Activated CD4-positive, alpha-beta T cell treated with anti-CD3 and anti-CD28 coated beads for 24 hours (primary cell): ENCODE results near the gene TSPAN12.
"Not testable (repeated sequence)": the region's sequence is repeated elsewhere in the genome, so short reads cannot be mapped to it uniquely, and the experiment has no call there.

ENCODE experiments used
- DNase-seq, 2 donors: peaks; one replicate each; pipeline ENCODE4 v3.0.0-alpha.2; 2020; ENCODE audit warnings: low read depth in 2 of 2

Gene TSPAN12

DNA sequence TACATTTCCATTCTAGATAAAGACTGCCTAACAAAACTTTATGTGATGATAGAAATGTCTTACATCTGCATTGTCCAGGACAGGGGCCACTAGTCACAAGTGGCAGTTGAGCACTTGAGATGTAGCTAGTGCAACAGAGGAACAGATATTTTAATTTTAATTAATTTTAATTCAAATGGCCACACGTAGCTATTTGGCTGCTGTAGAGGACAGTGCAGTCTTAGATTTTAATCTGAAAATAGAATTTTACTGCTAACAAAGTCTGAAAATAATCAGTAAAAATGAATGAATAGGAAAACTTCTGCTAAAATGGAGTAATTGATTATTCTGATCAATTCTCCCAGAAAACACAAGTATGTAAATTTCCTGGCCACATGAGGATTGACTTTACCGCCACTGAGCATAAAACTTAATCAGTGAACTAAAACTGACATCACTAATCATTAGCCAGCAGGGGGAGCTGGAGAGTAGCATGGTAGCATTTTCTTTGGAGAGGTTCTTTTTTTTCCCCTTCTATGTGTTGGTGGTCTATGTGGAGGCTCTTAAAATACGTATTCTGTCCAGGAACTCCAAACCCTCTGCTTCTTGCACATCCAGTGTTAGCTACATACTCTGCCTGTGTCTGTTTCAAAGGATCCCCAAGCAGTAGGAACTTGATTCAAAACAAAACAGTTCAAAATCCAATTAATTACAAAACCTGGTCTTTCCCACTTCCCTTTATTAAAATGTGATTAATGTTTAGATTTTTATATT, 52.1 kb downstream of the TSPAN12 start:
- DNase-seq = peak; percentile 3 to 23

DNA sequence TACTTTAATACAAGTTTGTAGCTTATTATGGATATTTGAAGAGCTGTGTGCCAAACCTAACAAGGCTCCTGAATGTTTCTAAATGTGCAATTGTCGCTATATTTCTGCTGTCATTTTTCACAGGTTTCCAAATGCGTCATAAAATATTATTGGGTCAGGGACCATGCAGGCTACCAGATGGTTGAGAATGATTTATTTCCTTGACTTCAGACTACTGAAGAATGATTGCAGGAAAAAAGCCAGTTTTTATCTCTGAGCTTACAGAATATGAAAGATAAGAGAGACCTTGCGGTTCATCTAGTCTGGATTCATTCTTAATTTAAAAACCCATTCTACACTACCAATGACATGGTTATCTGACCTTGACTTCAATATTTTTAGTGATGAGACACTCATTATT, 55.2 kb downstream of the TSPAN12 start:
- DNase-seq = no peak

DNA sequence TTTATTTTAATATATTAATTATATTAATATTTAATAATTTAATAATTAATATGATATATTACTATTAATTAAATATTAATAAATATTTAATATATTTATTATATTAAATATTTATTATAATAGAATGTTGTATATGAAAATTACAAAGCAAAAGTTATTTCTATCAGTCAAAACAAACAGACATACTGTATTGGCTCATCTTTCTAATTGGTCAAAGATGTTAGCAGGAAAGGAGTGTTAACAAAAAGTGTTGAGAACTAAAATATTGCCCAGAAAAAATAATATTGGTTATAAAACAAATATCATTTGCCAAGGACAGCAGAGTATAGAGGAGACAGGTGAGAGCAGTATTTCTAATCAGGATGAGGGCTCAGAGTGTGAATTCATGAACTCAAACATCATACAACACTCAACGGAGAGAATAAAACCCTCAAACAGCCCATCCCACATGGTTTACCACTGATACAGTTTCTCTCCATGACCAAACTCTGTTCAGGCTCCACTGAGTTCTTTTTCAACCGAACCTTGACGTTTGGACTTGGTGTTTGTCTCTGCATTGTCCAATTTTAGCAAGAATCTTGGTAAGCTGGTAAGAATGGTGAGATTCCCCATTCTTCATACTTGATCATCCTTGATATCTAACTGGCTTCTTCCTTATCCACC, 58.0 kb downstream of the TSPAN12 start:
- DNase-seq = no peak

DNA sequence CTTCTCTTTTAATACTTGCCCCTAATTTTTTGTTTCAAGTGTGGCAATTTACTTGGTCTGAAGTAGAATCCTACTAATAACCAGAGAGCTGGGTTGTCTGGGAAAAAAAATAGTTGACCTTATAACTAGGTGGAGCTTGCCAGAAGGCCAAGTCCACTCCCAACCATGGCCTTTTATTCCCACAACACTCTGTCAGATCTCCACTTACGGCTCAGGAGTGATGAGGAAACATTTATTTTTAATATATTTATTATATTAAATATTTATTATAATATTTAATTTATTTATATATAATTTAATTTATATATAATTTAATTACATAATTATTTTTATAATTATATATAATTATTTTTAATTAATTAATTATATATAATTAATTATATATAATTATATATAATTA, 58.8 kb downstream of the TSPAN12 start:
- no peak for DNase-seq

DNA sequence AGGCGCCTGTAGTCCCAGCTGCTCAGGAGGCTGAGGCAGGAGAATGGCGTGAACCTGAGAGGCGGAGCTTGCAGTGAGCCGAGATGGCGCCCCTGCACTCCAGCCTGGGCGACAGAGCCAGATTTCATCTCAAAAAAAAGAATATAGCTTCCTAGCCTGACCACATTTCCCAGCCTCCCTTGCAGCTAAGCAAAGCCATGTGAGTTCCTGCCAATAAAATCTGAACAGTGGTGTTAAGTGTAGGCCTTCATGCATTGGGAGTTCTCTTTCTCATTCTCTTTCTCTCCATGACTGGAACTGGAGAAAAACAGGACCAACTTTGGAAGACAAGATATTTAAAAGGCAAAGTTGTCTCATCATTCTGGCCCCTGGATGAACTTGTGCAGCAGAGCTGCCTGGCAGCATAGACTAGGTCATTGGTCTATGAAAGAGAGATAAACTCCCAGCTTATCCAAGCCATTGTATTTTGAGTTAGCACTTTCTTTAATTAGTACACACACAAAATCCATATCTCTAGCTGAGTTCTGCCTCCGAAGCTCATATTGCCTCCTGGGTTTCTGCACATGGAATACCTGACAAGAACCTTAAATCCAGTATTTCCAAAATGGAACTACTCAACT, 60.8 kb downstream of the TSPAN12 start:
- DNase-seq = no peak

DNA sequence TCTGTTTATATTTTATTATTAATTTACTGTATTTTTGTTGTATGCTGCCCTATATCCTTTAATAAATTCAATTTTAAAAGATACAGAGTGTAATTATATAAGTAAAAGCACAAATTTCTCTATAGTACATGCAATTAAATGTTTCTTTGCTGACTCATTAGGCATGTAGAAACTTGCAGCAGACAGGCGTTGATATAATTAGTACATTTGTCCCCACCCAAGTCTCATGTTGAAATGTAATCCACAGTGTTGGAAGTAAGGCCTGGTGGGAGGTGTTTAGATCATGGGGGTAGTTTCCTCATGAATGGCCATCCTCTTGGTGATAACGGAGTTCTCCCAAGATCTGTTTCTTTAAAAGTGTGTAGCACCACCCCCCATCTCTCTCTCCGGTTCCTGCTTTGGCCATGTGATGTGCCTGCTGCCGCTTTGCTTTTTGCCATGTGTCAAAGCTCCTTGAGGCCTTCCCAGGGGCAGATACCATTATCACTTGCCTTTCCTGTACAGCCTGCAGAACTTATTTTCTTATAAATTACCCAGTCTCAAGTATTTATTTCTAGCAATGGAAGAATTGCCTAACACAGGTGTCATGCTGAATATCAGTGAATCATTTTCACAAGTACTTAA, 63.7 kb downstream of the TSPAN12 start:
- no peak for DNase-seq

DNA sequence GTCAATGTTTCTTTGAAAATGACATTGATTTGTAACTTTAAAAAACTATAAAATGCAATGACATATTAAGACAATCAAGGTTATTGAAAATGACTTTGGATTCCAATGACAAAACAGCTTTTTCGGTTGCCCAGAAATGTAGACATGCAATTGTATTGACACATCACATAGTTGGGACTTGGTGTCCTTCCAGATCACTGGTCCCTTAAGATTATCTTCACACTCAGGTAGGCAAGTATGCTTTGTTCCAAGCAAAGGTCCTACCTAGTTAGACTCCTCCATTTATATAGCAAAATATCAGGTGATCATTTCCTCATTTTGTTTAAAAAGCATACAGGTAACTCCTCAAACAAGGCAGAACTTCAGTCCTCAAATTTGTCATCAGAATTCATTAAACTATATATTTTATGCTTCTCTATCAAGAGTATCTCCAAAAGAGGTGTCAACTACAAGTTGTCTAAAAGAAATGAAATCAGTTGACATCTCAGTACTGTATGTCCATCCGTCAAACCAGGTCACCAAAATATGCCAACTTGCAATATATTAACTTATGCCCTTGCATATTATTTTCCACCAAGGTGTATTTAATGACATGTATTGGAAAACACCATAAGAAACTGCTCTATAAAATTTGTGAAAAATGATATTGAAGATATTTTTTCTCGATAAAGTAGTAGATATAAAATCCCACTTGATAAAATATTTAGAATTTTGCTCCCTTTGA, 64.6 kb downstream of the TSPAN12 start:
- DNase-seq = no peak

DNA sequence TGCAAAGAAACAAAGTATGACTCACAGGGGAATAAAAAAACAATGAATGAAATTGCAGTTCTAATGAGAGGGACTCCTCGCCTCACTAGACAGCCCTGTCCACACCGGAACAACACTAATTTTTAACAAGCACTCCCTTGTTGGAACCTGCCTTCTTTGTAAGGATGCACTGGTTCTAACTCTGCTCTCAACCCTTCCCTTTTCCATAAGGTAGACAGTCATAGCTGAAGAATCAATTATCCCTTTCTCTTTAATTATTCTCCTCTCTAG, 65.1 kb downstream of the TSPAN12 start:
- no peak for DNase-seq

DNA sequence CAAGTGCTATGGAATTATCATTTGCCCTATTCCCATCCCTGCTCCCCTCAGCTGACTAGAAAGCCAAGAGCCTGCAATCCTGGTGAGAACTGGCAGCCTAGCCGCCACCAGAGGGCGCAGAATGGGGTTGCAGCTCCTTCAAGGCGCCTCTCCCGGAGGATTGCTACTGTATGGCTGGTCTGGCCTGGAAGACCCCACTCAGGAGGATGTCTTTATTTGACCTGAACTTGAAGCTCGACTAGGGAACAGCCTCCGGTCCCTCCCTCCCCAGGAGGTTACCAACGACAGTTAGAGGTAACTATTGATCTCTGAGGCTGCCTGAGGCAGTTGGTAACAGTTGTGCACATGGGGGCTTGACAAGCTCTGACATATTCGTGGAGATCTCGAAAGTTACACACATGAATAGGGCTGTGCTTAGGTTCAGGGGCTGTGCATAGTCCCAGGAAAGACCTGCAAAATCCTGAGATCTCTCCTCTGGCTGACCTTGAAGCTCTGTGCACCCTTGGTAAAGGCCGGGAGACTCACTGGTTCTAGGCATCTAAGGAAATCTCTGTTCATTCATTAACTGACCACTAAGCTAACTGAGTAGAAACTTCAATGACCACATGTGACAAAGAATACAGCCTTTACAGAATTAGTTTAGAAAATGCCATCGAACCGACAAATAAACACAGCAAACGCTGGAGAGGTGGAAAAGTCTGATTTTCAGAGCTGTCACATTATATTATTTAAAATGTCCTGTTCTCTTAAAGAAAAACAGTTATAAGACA, 65.7 kb downstream of the TSPAN12 start:
- DNase-seq = peak; percentile 45 to 53

DNA sequence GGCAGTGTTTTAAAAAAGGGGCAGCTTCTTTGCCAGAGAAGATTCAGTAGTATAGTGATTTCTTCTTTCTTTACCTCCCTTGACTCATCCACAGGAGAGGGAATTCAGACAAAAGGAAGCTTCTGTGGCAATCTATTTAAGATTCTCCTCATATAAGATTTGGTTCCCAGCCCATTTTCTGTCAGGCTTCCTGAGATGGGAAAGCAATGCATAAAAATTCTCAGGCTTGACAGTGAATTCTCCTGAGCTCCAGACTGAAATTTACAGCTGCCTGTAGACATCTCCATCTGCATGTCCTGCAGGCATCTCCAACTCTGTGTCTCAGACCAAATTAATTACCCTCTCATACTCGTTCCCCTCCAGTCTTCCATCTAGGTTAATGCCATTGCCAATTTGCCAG, 72.8 kb downstream of the TSPAN12 start:
- DNase-seq = no peak

DNA sequence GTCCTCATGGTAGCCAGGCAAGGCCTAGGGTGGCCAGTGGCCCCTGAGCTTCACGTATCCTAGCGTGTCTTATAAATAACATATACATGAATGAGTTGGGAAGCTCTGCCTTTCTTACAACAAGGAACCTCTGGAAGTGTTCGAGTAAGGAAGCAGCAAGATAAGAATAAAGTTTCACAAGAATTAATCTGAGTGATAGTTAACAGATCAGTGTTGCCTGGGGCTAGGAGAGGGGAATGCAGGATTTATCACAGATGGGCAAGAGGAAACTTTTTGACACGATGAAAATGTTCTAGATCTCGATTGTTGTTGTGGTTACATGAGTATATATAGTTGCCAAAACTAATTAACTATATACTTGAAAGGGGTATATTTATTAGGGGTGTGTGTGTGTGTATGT, 74.2 kb downstream of the TSPAN12 start:
- DNase-seq = no peak

DNA sequence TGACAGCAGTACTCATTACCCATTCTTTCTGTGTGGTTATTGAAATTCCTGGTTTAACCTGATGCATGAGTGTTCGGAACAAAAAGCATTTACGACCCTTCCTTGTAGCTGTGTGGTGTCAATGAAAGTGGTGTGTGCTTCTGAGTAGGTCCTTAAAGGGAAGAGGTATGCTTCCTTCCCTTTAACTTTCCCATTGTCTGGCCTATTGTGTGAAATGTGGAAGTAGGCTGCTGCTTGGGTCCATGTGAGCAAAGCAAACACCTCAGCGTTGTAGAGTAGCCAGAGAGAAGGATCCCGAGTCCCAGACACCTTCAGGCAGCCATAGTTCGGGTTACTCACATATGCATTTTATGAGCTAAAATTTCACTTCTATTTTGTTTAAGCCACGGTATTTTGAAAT, 74.7 kb downstream of the TSPAN12 start:
- no peak for DNase-seq

DNA sequence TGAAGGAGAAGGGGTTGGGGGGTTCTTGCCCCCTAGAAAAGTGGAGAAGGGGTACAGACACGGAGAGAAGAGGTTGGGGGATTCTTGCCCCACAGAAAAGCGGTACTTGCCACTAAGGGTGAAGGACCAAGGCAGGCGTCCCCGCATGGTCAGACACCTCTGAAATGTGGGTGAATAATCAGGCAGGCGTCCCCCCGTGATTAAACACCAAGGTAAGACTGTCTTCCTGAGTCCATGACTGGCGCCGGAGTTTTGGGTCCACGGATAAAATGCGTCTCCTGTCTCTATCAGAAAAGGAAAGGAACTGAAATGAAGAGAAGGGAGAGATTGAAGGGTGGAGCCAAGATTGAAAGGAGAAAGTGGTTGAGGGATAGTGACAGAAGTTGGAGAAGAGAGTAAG, 76.0 kb downstream of the TSPAN12 start:
- DNase-seq = not testable (repeated sequence)

DNA sequence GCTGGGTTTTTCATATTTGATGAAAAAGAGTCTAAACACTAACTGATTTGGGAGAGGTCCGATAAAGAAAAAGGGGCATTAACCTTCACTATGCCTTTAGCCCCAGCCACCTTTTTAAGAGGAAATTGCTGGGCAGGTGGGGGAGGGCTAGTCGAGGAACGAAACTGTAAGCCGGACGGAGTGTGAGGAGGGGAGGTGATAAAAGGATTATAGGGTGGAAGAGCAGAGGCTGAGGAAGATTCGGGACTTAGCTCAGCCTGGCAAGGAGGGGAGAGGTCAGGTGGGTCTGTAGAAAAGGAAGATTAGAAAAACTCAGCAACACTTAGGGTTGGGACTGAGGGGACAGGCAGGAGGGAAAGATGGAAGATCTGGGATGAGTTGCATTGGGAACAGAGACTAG, 77.0 kb downstream of the TSPAN12 start:
- DNase-seq = no peak

DNA sequence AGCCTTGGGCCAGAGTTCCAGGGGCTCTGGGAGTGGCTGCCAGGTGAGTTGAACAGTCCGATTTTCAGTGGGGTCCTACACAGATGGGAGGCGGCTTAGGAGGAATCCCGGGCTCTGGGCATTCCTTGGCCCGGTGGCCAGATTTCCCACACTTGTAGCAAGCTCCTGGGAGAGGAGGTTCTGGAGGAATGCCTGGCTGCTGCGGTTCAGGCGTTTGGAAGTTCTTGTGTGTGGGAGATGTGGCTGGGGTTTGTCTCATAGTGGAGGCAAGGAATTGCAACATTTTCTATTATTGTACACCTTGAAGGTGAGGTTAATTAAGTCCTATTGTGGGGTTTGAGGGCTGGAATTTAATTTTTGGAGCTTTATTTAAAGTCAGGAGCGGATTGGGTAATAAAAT, 77.5 kb downstream of the TSPAN12 start:
- not testable (repeated sequence) for DNase-seq

DNA sequence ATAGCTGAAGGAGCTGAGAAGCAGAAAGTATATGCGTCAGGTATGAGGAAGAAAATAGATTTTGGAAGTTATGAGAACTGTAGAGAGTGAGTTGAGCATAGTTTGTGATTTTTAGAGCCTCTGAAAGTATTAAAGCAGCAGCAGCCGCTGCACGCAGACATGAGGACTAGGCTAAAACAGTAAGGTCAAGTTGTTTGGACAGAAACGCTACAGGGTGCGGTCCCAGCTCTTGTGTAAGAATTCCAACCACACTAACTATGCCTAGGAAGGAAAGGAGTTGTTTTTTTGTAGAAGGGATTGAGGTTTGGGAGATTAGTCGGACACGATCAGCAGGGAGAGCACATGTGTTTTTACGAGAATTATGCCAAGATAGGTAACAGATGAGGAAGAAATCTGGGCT, 78.9 kb downstream of the TSPAN12 start:
- not testable (repeated sequence) for DNase-seq

DNA sequence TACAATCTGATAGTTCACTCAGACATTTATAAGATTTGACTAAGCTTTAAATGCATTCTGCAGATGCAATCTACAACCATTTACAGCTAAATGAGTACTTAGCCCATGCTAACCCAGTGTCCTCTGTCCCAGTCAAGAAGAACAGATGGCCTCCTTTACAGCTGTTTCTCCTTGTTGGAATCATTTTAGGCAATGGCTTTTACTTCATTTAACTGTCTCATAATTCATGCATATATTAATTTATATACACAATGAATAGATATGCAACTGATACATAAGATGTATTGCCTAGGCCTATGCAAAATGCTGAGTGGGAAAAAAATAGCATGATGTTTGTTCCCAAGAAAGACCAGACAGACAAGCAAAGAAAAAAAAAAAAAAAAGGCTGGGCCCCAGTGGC, 82.2 kb downstream of the TSPAN12 start:
- DNase-seq = no peak

DNA sequence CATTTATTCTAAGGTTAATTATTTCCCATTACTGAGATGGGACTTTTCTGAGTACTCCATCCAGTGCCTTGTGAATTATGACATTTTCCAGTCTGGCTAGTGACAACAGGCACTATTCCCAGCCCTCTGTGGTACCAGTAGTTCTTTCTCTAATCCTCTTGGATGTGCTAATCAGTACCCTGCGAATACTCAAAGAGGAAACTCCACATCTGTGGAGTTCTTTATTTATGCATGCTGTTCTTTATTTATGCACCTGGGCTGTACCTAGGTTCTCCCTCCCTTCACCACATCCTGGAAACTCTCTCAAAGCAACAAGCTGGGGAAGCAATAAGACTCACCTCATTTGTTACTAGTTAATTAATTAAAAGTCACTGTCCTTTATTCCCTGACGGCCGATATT, 83.5 kb downstream of the TSPAN12 start:
- DNase-seq = no peak

DNA sequence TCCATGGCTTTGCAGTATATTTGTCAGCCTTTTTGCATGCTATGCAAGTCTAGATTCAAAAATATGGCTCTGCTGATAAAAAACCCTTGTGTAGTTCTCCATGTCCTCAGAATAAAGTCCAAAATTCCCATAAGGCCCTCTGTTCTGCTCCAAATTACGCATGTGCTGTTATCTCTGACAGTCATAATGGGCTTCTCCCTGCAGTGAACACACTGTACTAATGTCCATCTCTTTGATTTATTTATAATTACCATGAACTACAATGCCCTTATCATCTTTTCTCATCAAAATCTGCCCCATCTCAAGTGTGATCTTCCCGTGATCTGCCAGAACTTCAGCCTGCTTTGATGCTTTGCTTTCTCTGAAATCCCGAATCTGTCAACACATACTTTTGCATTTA, 87.7 kb downstream of the TSPAN12 start:
- no peak for DNase-seq

DNA sequence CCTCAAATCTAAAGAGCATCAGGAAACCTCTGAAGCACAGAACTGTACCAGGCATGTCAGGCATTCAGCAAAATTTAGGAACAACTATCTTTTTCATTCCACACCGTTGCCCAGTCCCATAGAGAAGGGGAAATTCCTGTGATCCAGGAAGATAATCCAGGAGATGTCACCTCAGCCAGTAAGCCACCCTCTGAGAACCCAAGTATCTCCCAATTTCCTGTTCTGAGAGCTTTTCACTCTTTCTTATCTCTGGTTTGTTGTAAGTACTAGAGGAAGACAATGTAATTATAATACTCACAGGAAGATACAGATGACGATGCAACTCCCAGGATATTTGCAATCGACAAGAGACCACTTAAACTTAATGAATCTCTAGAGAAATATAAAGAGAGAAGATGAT, 97.1 kb downstream of the TSPAN12 start:
- no peak for DNase-seq

DNA sequence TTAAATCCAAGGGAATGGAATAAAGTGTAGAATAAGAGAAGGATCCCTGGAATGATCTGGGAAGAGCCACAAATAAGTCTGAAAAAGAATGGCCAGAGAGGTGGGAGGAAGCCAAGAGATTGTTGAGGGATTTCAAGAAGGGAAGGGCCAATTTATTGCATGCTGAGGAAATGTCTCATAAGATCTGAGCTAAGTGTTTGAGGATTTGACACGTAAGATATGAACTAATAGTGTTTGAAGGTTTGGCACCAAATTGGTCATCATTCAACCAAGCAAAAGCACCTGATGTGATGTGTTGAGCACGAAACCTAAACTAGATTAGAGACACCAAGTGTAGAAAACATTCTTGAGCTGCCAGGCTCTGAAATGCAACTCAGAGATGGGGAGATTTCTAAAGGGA, 97.9 kb downstream of the TSPAN12 start:
- no peak for DNase-seq

DNA sequence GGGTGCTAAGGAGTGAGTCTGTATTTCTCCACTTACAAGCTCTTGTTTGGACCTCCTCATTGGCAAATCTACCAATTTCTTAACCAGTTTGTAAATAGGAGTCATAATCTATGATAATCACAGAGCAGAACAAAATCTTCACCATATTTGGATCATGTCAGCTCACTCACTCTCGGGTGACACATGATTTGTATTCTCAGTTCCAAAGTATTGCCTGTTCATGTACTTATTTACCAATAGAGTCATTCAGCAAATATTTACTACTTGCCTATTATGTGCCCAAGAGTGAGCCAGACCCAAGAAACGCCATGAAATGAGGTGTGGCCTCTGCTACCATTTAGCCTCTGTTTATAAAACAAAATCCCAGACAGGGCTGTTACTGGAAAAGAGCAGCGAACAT, 114.8 kb downstream of the TSPAN12 start:
- no peak for DNase-seq
